HepG2 (cell line): Measurements from ENCODE around the gene LSM6. TPM values are rescaled to one million over a fixed set of nuclear protein-coding genes. Genes with fewer than 3 reads are reported as not detected.

Experiments used
- AGO1 ChIP-seq: fragments of 200-400 bp; formaldehyde crosslinking; IDR thresholded peaks from 2 replicates; pipeline ENCODE4 v1.6.1; 2017; ENCODE audit warnings: mild to moderate bottlenecking, low read depth, low read length, moderate library complexity; ENCODE audit not compliant: poor library complexity, severe bottlenecking
- BRCA1 ChIP-seq: sonication (generic); formaldehyde crosslinking; IDR thresholded peaks from 2 replicates; pipeline ENCODE4 v1.4.0; 2020; ENCODE audit warnings: missing genetic modification reagents
- CBX2 ChIP-seq, 2 experiments: fragments of 200-600 bp in 1 of 2; sonication (generic); formaldehyde crosslinking in 1 of 2; IDR thresholded peaks; 2 replicates each; pipeline versions ENCODE4 v1.7.0 to v1.8.1; 2018 to 2022; ENCODE audit warnings: low read depth in 2 of 2, low read length in 1 of 2, mild to moderate bottlenecking in 1 of 2, missing genetic modification reagents in 1 of 2
- DZIP1 ChIP-seq: sonication (generic); formaldehyde crosslinking; IDR thresholded peaks from 2 replicates; pipeline ENCODE4 v1.5.0; 2020; ENCODE audit warnings: mild to moderate bottlenecking, missing genetic modification reagents
- FOXK2 ChIP-seq: fragments of 450-650 bp; IDR thresholded peaks from 2 replicates; pipeline ENCODE4 v1.6.1; 2016
- GATAD2A ChIP-seq: IDR thresholded peaks from 2 replicates; pipeline ENCODE4 v1.6.1; 2016
- JUNB ChIP-seq: sonication (generic); formaldehyde crosslinking; IDR thresholded peaks from 2 replicates; pipeline ENCODE4 v1.8.0; 2022; ENCODE audit warnings: missing genetic modification reagents, mild to moderate bottlenecking, borderline replicate concordance
- KLF11 ChIP-seq: IDR thresholded peaks from 2 replicates; pipeline ENCODE4 v1.6.1; 2016; ENCODE audit warnings: missing compliant biosample characterization
- KLF9 ChIP-seq: IDR thresholded peaks from 2 replicates; pipeline ENCODE4 v1.6.1; 2016; ENCODE audit warnings: low read depth
- MED8 ChIP-seq: sonication (generic); formaldehyde crosslinking; IDR thresholded peaks from 2 replicates; pipeline ENCODE4 v1.8.1; 2023; ENCODE audit warnings: mild to moderate bottlenecking, missing genetic modification reagents; ENCODE audit not compliant: insufficient replicate concordance
- NFRKB ChIP-seq: fragments of 450-650 bp; IDR thresholded peaks from 2 replicates; pipeline ENCODE4 v1.6.1; 2017
- PHF5A ChIP-seq: IDR thresholded peaks from one replicate; pipeline ENCODE4 v1.6.1; 2018; ENCODE audit warnings: low read depth, missing genetic modification reagents; ENCODE audit not compliant: unreplicated experiment
- RNF2 ChIP-seq: fragments of 450-650 bp; conservative IDR thresholded peaks from 2 replicates; pipeline ENCODE4 v1.6.1; 2016; ENCODE audit warnings: low read depth
- SATB2 ChIP-seq: sonication (generic); formaldehyde crosslinking; IDR thresholded peaks from 2 replicates; pipeline ENCODE4 v1.5.0; 2020; ENCODE audit warnings: missing genetic modification reagents
- SRSF9 ChIP-seq: fragments of 200-400 bp; formaldehyde crosslinking; IDR thresholded peaks from 2 replicates; pipeline ENCODE4 v1.6.1; 2018; ENCODE audit warnings: borderline replicate concordance, mild to moderate bottlenecking, low read depth, low read length; ENCODE audit not compliant: insufficient read depth, poor library complexity, severe bottlenecking
- TRIM22 ChIP-seq: fragments of 450-650 bp; IDR thresholded peaks from 2 replicates; pipeline ENCODE4 v1.6.1; 2017
- YEATS2 ChIP-seq: sonication (generic); formaldehyde crosslinking; IDR thresholded peaks from 2 replicates; pipeline ENCODE4 v1.4.0; 2020; ENCODE audit warnings: missing genetic modification reagents, borderline replicate concordance
- YY1 ChIP-seq: IDR thresholded peaks from 2 replicates; pipeline ENCODE4 v1.6.1; 2011; ENCODE audit warnings: low read length, low read depth, moderate library complexity, mild to moderate bottlenecking; ENCODE audit not compliant: insufficient read depth, insufficient replicate concordance
- ZFP90 ChIP-seq: sonication (generic); formaldehyde crosslinking; IDR thresholded peaks from 2 replicates; pipeline ENCODE4 v1.8.0; 2022; ENCODE audit warnings: missing genetic modification reagents, mild to moderate bottlenecking, inconsistent platforms, borderline replicate concordance
- ZNF235 ChIP-seq: sonication (generic); formaldehyde crosslinking; IDR thresholded peaks from 2 replicates; pipeline ENCODE4 v1.8.1; 2023; ENCODE audit warnings: mild to moderate bottlenecking, missing genetic modification reagents, borderline replicate concordance
- ZNF251 ChIP-seq: sonication (generic); formaldehyde crosslinking; IDR thresholded peaks from 2 replicates; pipeline ENCODE4 v1.9.0; 2021; ENCODE audit warnings: mild to moderate bottlenecking, missing genetic modification reagents
- ZNF331 ChIP-seq: sonication (generic); formaldehyde crosslinking; IDR thresholded peaks from 2 replicates; pipeline ENCODE4 v1.4.0; 2020; ENCODE audit warnings: missing genetic modification reagents
- ZNF441 ChIP-seq: sonication (generic); formaldehyde crosslinking; IDR thresholded peaks from 2 replicates; pipeline ENCODE4 v1.7.0; 2021; ENCODE audit warnings: missing genetic modification reagents, borderline replicate concordance
- ZNF543 ChIP-seq: sonication (generic); formaldehyde crosslinking; IDR thresholded peaks from 2 replicates; pipeline ENCODE4 v1.4.0; 2020; ENCODE audit warnings: mild to moderate bottlenecking, missing genetic modification reagents
- ZNF550 ChIP-seq: sonication (generic); formaldehyde crosslinking; IDR thresholded peaks from 2 replicates; pipeline ENCODE4 v1.4.0; 2020; ENCODE audit warnings: mild to moderate bottlenecking, missing genetic modification reagents, borderline replicate concordance
- ZNF597 ChIP-seq: sonication (generic); formaldehyde crosslinking; IDR thresholded peaks from 2 replicates; pipeline ENCODE4 v1.5.0; 2020; ENCODE audit warnings: missing genetic modification reagents
- polyA plus RNA-seq, 8 experiments: library from polyadenylated mRNA; depleted of rRNA in 3 of 8; stranded (reverse) in 7 of 8; unstranded in 1 of 8; fragments of >200 nt; fragmentation: Illumina TruSeq in 4 of 8; extraction: Trizol in 4 of 8; gene quantifications; 2 replicates each; pipeline versions ENCODE4 v1.2.1 to v1.2.3, GENCODE V29; 2011 to 2016; ENCODE audit warnings: low read depth in 4 of 8, missing spikeins in 1 of 8, mixed read lengths in 1 of 8; ENCODE audit not compliant: insufficient read depth in 1 of 8
- total RNA-seq, 5 experiments: library from RNA; depleted of rRNA; stranded (reverse); fragments of >200 nt; fragmentation: Illumina TruSeq; extraction: Trizol; gene quantifications; 2 replicates each; pipeline ENCODE4 v1.2.3, GENCODE V29; 2016; ENCODE audit warnings: low read depth in 1 of 5

Gene LSM6
- total and polyA plus RNA-seq, 2 of the 13 experiments (the other 11 are each of a cell fraction or from before 2014, with no cell fraction given) = 14.6 to 83.3 TPM

- 0 out of 2 replicates have a peak, but pooled peaks have one; percentile 19 for TF ChIP-seq ZNF331
- no peak for TF ChIP-seq TRIM22
- TF ChIP-seq ZFP90 = no peak
- no peak for TF ChIP-seq YY1
- peak; percentile 77; the same call in 1 of the 2 replicates for TF ChIP-seq ZNF235 (CRISPR knock-in tag)
- no peak for TF ChIP-seq FOXK2
- TF ChIP-seq SATB2 (CRISPR knock-in tag) = no peak
- TF ChIP-seq YEATS2 (CRISPR knock-in tag) = peak; percentile 81; the same call in 1 of the 2 replicates
- no peak for TF ChIP-seq NFRKB
- TF ChIP-seq ZNF441 (CRISPR knock-in tag) = peak; percentile 25; the same call in 1 of the 2 replicates
- no peak for TF ChIP-seq SRSF9
- TF ChIP-seq BRCA1 (CRISPR knock-in tag) = peak; percentile 17; the same call in 1 of the 2 replicates
- no peak for TF ChIP-seq JUNB (CRISPR knock-in tag)
- peak; percentile 16 for TF ChIP-seq MED8 (CRISPR knock-in tag)
- TF ChIP-seq KLF11 = no peak
- no peak; the same call in 1 of the 2 replicates for TF ChIP-seq ZNF543
- TF ChIP-seq ZNF550 (CRISPR knock-in tag) = no peak
- TF ChIP-seq CBX2 (IDR thresholded peaks at IDR 0.05; ENCODE audit: low read depth, low read length) = no peak
- no peak for TF ChIP-seq CBX2 (CRISPR knock-in tag; IDR thresholded peaks at IDR 0.05; ENCODE audit: low read depth)
- TF ChIP-seq AGO1 = peak; percentile 38
- TF ChIP-seq GATAD2A (CRISPR knock-in tag) = 0 out of 2 replicates have a peak, but pooled peaks have one; percentile 40
- no peak for TF ChIP-seq ZNF251 (CRISPR knock-in tag)
- no peak for TF ChIP-seq ZNF597
- no peak for TF ChIP-seq KLF9
- TF ChIP-seq DZIP1 = peak; percentile 78; the same call in 1 of the 2 replicates
- TF ChIP-seq PHF5A (CRISPR knock-in tag) = no peak
- TF ChIP-seq RNF2 = peak; percentile 76
Measured at GRCh38 chr4:146175541-146176453, at the start of gene LSM6 (continued).
